ENCODE measurements around the gene TMEM151B.

TMEM151B gene

DNA sequence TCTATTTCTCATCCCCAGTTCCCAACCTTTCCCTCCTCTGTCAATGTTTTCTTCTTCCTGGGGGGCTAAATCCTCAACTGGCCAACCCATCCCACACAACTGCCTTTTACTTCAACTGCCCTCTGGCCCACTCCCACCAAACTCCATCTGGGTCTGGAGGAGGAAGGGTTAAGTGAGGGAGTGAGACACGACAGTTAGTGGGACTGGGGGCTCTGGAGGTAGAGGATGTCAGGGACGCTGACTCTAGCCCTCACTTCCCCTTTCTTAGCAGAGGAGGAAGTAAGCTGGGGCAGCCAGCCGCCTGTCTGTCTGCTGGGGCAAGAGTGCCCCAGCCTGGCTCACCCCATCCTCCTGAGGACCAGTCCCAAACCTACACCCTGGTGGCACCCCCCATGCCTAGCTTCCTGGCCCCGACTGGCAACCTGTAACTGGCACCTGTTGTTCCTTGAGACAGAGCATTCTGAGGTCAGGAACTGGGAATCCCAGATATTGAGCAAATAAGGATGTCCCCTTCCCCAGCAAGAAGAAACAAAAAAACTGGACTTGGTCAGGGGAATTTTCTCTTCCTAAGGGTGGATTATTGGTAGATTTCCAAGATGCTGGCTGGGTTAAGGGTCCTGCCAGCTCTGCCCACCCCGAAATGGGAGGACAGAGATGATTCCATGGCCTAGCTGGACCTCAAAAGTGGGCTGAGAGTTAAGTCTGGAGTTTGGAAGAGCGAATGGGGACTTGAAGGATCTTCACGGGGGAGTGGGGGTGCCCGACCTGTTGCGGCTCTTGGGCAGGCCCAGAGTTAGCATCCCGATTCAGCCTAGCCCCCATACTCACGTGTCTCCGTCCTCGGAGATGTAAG is 5.9 kb upstream of the TMEM151B start:
- DNase-seq (ENCODE audit: low read depth), result no peak

GRCh38 chr6:44265007-44265721 is 5.1 kb upstream of the TMEM151B start, which contains the start of gene NFKBIE:
Gene NFKBIE (minus strand): TSS chr6:44265551. CDS start chr6:44265346, 205 bp downstream.
- DNase-seq (ENCODE audit: low read depth), result peak; percentile 92

- DNase-seq (ENCODE audit: low read depth), result no peak
Measured at GRCh38 chr6:44265722-44266233, 4.5 kb upstream of the TMEM151B start.

DNA sequence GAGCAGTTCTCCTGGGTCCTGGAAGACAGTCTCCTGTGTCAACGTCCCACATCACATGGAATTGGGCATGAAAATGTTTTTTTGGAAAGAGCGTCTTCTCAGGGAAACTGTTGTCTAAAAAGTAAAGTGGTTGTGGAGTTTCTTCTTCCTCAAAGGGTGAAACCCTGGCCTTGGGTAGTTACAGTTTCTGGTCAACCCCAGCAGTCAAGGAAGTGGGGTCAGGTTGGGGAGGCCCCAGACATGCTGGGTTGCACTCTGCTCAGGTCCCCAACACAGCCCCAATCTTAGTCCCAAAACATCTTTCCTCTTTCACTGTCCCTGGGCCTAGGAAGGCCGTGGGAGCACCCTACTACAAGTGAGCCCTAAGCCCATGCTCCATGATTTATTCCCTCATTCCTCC is 3.9 kb upstream of the TMEM151B start:
- DNase-seq (ENCODE audit: low read depth), result no peak

- DNase-seq (ENCODE audit: low read depth), result no peak
Measured at GRCh38 chr6:44267252-44267651, 3.0 kb upstream of the TMEM151B start.

DNA sequence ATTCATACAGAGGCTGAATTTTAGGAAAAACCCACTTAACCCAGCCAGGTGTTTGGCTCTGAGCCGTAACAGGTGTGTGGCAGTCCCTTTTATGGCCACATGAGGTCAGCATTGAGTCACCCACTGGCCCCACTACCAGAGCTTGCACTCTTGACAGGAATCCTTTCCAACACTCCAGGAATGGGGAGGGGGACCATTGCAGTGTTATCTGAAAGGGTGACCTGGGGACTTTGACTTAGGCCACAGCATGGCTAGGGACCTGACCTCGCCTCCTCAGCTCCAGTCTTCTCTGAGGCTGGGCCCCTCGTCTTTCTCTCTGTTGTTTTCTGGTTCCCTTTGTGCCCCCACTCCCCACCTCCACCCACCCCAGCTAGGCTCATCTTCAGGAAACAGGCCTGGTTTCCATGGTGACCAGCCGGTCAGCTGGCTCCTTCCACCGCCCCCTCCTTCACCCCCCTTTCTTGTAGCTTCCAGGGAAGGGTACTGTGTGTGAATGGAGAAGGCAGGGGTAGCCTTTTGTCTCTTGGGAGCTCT is 2.1 kb upstream of the TMEM151B start:
- peak; percentile 52 for DNase-seq (ENCODE audit: low read depth)

DNA sequence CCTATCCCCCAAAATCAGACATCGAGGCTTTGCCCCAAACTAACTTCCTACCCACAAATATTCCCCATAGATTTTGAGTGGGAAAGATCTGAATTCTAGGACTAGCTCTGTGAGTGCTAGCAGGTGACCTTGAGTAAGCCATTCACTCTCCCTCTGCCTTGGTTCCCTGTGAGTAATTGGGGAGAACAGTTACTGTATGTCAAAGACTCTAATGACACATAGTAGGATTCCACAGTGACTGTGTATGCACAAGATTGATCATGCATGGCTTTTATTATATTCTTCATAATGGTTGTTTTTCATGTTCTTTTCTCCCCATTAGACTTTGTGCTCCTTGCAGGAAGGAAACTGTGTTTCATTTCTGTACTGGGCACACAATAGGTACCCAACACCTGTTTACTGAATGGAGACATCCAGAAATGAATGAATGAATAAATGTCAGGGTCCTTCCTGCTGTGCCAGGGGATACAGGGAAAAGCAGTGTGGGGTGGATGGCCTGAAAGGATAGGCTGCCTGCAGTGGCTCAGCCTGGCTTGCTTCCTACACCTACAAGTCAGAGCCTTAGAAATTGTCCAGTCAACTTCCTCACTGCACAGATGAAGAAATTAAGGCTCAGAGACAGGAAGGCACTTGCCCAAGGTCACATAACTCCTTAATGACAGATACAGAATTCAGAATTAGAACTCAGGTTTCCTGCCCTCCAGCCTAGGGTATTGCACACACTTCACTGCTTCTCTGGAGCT is 901 bp upstream of the TMEM151B start:
- DNase-seq (ENCODE audit: low read depth), result no peak

- DNase-seq (ENCODE audit: low read depth), result no peak
Measured at GRCh38 chr6:44270526-44271405, 516 bp downstream of the TMEM151B start.

DNA sequence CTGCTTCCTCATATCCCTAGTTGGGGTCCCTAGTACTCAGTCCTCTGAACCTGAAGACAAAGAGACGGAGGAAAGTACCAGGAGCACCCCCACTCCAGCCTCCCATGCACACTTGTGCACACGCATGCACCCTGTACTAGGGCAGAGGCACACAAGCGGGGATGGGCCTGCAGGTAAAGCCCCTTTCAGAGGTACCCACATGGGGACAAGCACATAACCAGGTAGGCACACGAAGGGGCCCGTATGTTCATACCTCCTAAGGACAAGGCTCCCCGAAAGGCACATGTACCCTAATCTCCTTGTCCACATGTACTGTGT is 1.1 kb downstream of the TMEM151B start:
- DNase-seq (ENCODE audit: low read depth), result no peak

DNA sequence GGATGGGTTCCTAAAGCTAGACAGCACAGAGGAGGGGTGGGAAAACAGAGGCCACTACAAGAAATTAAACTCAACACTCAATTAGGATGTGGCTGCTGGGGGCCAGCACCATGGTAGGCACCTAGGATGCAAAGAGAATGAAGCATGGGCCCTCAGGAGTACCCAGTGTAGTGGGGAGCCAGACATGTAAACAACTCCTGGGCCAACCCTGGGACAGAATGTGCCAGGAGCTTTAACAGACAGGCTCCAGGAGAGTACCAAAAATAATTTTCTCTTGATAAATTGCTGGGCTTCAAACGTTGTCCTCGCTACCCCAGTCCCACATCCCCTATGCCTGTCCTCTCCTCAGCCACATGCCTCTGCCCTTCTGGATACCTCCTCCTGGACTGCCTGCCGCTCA is 1.7 kb downstream of the TMEM151B start:
- no peak for DNase-seq (ENCODE audit: low read depth)

DNA sequence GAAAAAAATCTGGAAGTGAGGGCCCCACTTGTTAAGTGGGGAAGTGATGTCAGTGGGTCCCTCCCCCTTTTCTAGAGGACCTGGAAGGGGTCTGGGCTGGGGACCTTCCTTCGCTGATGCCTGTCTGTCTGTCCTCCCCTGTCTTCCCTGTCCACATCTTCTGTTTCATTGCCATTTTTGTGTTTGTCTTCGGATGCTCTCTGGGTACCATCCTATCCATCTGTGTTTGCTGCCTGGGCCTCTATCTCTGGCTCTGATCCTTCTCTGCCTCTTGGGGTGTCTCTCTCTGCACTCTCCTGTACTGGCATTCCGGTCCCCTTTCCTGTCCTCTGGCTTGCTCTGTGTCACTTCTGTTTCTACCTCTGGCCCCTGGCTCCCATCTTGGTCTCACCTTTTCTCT is 2.3 kb downstream of the TMEM151B start:
- no peak for DNase-seq (ENCODE audit: low read depth)

DNA sequence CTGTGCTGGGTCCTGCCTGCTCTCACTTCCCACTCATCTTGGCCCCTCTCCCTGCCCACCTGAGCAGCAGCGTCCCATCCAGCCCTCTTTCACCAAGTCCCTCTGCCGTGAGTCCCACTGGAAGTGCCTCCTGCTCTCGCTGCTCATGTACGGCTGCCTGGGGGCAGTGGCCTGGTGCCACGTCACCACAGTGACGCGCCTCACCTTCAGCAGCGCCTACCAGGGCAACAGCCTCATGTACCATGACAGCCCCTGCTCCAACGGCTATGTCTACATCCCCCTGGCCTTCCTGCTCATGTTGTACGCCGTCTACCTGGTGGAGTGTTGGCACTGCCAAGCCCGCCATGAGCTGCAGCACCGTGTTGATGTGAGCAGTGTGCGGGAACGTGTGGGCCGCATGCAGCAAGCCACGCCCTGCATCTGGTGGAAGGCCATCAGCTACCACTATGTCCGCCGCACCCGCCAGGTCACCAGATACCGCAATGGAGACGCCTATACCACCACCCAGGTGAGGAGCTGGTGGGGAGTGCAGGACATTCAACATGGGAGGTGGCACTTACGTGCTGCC is 2.8 kb downstream of the TMEM151B start:
- no peak for DNase-seq (ENCODE audit: low read depth)

- no peak for DNase-seq (ENCODE audit: low read depth)
Measured at GRCh38 chr6:44273617-44274016, 3.4 kb downstream of the TMEM151B start.

DNA sequence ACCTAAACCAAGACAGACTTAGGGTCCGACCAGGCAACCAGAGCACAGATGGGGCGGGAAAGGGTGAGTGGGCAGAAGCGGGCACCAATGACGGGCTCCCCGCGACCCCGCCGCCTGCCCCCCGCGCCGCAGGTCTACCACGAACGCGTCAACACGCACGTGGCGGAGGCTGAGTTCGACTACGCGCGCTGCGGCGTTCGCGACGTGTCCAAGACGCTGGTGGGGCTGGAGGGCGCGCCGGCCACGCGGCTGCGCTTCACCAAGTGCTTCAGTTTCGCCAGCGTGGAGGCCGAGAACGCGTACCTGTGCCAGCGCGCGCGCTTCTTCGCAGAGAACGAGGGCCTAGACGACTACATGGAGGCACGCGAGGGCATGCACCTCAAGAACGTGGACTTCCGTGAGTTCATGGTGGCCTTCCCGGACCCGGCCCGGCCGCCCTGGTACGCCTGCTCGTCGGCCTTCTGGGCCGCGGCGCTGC is 5.1 kb downstream of the TMEM151B start:
- no peak for DNase-seq (ENCODE audit: low read depth)

GRCh38 chr6:44275749-44276648 is 5.7 kb downstream of the TMEM151B start:
- no peak for DNase-seq (ENCODE audit: low read depth)

DNA sequence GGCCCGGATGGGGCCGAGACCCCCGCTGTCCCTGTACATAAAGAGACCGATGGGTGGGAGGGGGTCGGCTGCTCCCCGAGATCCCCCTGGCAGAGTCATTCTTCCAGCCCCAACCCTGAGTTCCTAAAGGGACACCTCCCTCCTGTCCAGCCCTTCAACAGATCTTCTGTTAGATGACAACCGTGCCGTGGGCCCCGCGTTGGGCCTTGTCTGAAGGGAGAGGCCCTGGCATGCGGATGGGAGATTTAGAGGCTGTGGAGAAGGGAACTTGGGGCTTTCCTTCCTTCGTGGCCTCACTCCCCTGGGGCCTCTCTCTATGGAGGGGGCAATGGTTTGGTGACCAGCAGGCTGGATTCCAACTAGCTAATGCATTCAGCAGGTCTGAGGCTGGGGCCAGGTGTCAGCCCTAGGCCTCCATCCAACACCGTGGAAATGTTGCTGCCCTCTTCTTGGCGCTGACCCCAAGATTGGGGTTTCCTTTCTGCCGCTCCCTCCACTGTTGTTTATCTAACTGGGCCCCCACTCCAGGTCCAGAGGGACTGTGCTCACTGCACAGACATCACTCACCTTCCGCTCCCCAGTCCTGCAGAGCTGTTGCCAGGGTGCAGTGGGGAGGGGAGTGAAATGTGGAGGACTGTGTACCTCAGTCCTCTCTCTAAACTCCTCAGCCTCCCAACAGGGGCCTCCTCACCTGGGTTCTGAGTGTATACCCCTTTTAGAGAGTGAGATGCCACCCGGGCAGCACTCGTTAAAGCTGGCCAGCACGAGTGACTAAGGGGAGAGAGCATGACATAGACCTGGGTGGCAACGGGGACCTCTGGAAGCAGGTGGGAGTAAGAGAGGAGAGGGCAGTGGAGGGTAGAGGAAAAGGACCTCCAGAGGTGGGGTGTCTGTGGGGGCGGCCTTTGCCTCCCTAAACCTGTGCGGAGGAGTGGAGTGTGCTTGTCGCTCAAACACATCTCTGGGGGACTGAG is 6.7 kb downstream of the TMEM151B start:
- no peak for DNase-seq (ENCODE audit: low read depth)

GRCh38 chr6:44277763-44278162 is 7.5 kb downstream of the TMEM151B start:
- no peak for DNase-seq (ENCODE audit: low read depth)

GRCh38 chr6:44278315-44278714 is 8.1 kb downstream of the TMEM151B start:
- no peak for DNase-seq (ENCODE audit: low read depth)

All from EH (cell line).